ENCODE measurements around the gene RHCE. TPM values are rescaled to one million over a fixed set of nuclear protein-coding genes. Genes with fewer than 3 reads are reported as not detected.
"Not testable (repeated sequence)": the region's sequence is repeated elsewhere in the genome, so short reads cannot be mapped to it uniquely, and the experiment has no call there.

RHCE gene
- polyA plus RNA-seq, 12 donors, result 0.42 to 2.9 (median 1.0) TPM; not detected in 2

GRCh38 chr1:25347556-25347955, 73.1 kb downstream of the RHCE start:
- no peak for DNase-seq

- no peak for DNase-seq
Observed at GRCh38 chr1:25343872-25344271, 76.8 kb downstream of the RHCE start.

- DNase-seq, result no peak
Observed at GRCh38 chr1:25342846-25343245, 77.8 kb downstream of the RHCE start.

GRCh38 chr1:25341746-25342145, 78.9 kb downstream of the RHCE start:
- DNase-seq, result no peak

DNA sequence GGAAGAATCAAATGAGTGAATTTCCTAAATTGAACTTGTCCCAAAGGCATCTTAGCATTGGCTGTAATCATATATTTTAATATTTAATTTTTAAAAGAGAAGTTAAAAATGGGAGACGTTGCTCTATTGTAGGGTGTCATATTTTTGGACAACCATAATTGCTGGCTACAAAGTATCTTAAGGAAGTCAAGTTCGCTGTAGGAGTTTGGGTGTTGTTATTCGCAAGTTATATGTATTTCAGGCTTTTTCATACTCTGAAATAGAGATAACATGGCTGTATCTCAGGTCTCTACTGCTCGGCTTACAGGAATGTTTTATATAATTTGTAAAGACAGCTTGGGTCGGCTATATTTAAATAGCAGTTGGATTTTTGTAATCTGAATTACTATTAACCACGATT, 81.6 kb downstream of the RHCE start:
- no peak for DNase-seq

DNA sequence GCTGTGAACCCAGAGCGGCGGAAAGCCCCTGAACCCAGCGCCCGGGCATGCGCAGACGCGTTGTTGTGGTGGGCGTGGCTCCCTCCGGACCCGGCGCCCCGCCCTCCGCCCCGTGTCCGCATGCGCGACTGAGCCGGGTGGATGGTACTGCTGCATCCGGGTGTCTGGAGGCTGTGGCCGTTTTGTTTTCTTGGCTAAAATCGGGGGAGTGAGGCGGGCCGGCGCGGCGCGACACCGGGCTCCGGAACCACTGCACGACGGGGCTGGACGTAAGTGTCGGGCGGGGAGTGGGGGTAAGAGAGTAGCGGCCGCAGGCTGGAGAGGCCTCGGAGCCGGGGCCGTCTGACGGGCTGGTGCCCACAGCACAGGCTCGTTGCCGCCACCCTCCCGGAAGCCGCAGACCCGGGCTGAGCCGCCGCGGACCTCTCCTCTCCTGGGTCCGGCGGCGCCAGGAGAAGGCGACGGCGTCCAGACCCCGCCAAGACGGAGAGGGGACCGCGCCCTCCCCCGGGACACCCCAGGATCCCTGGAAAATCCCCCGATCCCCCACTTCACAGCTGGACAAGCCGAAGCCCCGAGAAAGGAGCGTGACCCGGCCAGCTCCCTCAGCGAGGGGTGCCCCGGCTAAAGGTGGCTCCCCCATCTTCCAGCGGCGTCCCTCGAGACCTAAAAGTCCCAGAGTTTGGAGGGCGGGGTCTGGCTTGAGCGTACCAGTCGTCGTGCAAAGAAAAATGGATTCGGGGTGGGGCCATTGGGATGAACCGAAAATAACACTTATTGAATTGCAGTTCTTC, 82.2 kb downstream of the RHCE start, which contains the start of gene TMEM50A:
Gene TMEM50A, plus strand, starts transcription at position 147 of the 794 bp plus-strand sequence. CDS start 2,153 bp downstream, outside the sequence.
- DNase-seq, result peak; percentile 91

GRCh38 chr1:25337483-25338187, 83.0 kb downstream of the RHCE start:
- DNase-seq, result not testable (repeated sequence)

- not testable (repeated sequence) for DNase-seq
Observed at GRCh38 chr1:25336922-25337354, 83.7 kb downstream of the RHCE start.

DNA sequence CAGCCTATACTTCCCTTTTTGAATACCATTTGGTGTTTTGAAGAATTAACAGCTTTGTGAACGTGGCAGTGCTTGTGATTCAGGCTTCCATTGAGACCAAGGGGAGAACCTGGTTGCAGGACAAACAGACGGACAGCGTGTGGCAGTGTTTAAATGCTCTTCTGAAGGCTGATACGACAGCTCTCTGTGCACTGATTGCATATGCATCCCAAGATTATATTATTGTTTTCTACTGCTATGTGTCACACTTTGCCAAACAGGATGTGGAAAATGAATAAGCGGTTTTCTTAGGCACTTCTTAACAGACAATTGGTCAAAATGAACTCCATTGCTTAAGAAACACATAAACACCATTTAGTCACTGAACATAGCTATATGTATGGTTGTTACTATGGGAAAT, 90.7 kb downstream of the RHCE start:
- not testable (repeated sequence) for DNase-seq

DNA sequence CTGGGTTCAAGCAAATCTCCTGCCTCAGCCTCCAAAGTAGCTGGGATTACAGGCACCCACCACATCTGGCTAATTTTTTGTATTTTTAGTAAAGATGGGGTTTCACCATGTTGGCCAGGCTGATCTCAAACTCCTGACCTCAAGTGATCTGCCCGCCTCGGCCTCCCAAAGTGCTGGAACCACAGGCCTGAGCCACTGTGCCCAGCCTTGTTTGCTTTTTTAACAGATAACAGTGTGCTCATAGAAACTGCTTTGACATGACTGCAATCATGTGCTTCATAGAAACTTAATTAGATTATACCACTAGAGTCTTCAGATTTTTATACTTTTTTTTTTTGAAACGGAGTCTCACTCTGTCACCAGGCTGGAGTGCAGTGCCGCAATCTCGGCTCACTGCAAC, 91.3 kb downstream of the RHCE start:
- DNase-seq, result not testable (repeated sequence)

DNA sequence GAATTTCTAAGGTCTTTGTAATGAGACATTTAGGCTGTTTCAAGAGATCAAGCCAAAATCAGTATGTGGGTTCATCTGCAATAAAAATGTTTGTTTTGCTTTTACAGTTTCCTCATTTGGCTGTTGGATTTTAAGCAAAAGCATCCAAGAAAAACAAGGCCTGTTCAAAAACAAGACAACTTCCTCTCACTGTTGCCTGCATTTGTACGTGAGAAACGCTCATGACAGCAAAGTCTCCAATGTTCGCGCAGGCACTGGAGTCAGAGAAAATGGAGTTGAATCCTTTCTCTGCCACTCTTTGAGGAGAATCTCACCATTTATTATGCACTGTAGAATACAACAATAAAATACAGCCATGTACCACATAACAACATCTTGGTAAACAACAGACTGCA, 91.8 kb downstream of the RHCE start:
- not testable (repeated sequence) for DNase-seq

DNA sequence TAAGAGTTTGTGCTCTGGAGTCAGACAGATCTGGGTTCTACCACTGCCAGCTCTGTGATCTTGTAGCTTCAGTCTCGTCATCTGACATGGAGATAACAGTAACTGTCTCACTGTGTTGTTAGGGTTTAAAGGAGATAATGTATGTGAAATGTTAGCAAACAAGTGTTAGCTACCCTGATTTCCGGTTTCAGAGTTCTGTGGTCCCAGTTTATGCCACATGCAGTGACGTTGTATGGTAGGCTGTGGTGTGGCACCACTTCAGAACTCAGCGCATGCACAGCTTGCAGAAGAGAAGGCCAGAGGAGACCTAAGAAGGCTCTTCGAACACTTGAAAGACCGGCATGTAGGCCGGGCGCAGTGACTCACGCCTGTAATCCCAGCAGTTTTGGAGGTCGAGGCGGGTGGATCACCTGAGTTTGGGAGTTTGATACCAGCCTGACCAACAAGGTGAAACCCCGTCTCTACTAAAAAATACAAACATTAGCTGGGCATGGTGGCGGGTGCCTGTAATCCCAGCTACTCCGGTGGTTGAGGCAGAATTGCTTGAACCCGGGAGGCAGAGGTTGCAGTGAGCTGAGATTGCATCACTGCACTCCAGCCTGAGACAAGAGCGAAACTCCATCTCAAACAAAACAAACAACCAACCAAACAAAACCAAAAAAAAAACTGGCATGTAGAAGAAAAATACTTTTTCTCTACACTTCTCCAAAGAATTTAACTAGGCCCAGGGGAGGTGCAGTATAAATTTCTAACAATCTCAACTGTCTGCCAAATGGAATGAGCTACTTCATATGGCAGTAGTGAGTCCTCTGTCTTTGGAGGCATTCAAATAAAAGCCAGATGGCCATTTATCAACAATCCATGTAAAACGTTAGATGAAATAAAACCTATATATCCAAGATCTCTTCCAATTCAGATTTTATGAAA, 92.5 kb downstream of the RHCE start:
- not testable (repeated sequence) for DNase-seq

DNA sequence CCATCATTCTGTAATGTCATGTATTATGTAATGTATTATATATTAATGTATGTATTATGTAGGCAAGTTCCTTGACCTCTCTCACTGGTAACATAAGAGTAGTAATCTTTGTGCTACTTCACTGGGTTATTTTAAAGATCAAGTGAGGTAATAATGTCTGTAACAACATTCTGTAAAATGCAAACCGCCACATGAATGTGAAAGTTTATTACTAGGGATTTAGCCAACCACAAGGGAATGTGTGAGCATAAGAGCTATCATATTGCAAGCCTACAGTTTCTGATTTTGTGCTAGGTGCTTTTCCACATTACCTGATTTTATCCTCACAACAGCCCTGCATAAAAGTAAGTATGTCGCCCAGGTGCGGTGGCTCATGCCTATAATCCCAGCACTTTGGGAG, 96.2 kb downstream of the RHCE start:
- not testable (repeated sequence) for DNase-seq

- DNase-seq, result not testable (repeated sequence)
Observed at GRCh38 chr1:25322127-25322526, 98.5 kb downstream of the RHCE start.

DNA sequence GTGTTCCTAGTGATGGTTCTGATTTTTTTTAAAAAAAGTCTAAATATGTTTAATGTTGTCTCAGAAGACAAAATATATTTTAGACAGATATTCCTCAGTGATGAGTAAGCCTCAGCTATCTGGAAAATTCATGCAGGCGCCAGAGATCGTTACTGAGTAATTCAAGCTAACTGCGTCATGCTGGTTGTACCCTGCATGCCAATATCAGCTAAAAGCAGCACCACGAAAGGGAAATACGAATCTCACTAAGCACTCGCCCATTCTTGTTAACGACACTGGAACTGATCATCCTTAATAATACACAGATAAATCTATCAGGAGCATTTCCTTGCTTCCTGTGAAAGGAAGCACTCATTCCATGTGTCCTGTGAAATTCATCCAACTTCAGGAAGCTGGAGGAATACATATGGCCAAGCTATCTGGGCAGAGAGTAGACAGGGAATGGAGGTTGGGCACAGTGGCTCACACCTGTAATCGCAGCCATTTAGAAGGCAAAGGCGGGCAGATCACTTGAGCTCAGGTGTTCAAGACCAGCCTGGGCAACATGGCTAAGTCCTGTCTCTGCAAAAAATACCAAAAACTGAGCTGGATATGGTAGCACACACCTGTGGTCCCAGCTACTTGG, 100.2 kb downstream of the RHCE start:
- not testable (repeated sequence) for DNase-seq

DNA sequence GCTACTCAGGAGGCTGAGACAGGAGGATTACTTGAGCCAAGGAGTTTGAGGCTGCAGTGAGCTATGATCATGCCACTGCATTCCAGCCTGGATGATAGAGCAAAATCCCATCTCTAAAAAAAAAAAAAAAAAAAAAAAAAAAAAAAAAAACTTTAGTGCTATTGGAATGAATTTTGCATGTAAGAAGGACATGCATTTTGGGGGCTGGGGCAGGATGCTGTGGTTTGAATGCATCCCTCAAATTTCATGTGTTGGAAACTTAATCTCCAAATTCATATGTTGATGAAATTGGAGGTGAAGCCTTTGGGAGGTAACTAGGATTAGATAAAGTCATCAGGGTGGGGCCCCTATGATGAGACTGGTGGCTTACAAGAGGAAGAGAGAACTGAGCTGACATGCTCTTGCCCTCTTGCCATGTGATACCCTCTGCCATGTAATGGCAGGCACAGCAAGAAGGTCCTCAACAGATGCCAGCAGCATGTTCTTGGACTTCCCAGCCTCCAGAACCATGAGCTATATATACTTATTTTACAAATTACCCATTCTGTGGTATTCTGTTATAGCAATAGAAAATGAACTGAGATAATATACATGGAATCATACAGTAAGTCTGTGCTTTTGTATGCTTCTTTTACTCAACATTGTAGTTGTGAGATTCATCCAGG, 107.7 kb downstream of the RHCE start:
- not testable (repeated sequence) for DNase-seq

All from muscle of arm (tissue), 12 donors.